ENCODE results near the gene UBAC1. TPM values are rescaled to one million over a fixed set of nuclear protein-coding genes. Genes with fewer than 3 reads are reported as not detected.
A peak's percentile ranks its signal among the peaks of the same experiment; 100 is the strongest.
"Not testable (repeated sequence)": the region's sequence is repeated elsewhere in the genome, so short reads cannot be mapped to it uniquely, and the experiment has no call there.

The UBAC1 gene
- total RNA-seq, 1 experiment from 2014 or later, result 60.6 TPM

DNA sequence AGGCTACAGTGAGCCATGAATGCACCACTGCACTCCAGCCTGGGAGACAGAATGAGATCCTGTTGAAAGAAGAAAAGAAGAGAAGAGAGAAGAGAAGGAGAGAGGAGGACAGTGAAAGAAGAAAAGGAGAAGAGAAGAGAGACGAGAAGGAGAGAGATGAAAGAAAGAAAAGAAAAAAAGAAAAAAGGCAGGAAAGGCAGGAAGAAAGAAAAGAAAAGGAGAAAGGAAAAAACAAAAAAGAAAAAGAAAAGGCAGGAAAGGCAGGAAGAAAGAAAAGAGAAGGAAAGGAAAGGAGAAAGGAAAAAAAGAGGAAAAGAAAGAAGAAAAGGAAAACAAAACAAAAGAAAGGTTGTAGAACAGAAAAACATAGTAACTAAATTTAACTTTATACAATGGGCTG, 68.1 kb downstream of the UBAC1 start:
- no peaks in the 10 kb centered on the region for H3K27me3 ChIP-seq
- H3K27ac ChIP-seq, result no peak overlapping the region
- peaks cover 5% of the 10 kb centered on the region; the same call in 1 of the 2 replicates for H3K36me3 ChIP-seq
- H3K4me1 ChIP-seq, result no peaks in the 10 kb centered on the region
- H3K9me3 ChIP-seq (replicated peaks), result peaks cover 19% of the 10 kb centered on the region
- no peak overlapping the region for H3K4me3 ChIP-seq
- no peak for DNase-seq

GRCh38 chr9:135892327-135892726, 68.8 kb downstream of the UBAC1 start:
- not testable (repeated sequence) for H3K4me3 ChIP-seq, H3K27me3 ChIP-seq, H3K36me3 ChIP-seq, DNase-seq, H3K27ac ChIP-seq, H3K4me1 ChIP-seq
- peaks cover 12% of the 10 kb centered on the region for H3K9me3 ChIP-seq (replicated peaks)

DNA sequence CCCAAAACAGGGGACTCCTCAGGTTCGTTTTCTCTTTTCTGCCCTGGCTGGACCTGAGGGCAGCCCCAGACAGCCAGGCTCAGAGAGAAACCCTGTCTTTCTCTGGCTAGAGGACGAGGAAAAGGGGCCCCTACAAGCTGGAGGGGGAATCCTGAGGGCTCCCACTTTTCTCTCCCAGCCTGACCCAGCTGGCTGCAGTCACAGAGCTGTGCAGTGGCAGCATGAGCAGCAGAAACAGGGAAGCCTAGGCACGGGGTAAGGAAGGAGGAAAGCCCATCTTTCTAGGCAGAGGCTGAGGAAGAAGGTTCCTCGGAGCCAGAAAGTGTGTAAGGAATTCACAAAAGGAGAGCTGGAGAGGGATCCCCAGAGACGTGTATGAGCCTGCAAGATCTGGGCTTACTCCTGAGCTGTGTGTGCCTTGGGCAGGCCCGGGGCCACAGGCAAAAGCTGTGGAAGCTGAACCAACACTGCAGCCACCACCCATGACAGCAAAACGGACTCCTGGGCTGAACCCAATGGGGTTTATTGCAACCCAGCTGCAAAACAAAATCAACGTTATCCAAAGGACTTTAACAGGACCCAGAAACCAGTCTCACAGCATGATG, 70.0 kb downstream of the UBAC1 start:
- DNase-seq, result no peak
- Histone ChIP-seq H3K36me3 (no peaks in the 10 kb centered on the region; the same call in 1 of the 2 replicates), H3K27ac (no peak overlapping the region), H3K9me3 (replicated peaks) (peaks cover 12% of the 10 kb centered on the region), H3K4me1 (peaks cover 8% of the 10 kb centered on the region; the same call in 1 of the 2 replicates), H3K27me3 (no peaks in the 10 kb centered on the region), H3K4me3 (no peak overlapping the region)

- H3K27ac ChIP-seq, result no peak overlapping the region
- peaks cover 10% of the 10 kb centered on the region for H3K4me1 ChIP-seq
- peaks cover 10% of the 10 kb centered on the region for H3K9me3 ChIP-seq (replicated peaks)
- no peak for DNase-seq
- no peaks in the 10 kb centered on the region for H3K27me3 ChIP-seq
- H3K36me3 ChIP-seq, result no peaks in the 10 kb centered on the region; the same call in 1 of the 2 replicates
- no peak overlapping the region for H3K4me3 ChIP-seq
These were observed 70.8 kb downstream of the UBAC1 start for GRCh38 chr9:135890190-135891026.

DNA sequence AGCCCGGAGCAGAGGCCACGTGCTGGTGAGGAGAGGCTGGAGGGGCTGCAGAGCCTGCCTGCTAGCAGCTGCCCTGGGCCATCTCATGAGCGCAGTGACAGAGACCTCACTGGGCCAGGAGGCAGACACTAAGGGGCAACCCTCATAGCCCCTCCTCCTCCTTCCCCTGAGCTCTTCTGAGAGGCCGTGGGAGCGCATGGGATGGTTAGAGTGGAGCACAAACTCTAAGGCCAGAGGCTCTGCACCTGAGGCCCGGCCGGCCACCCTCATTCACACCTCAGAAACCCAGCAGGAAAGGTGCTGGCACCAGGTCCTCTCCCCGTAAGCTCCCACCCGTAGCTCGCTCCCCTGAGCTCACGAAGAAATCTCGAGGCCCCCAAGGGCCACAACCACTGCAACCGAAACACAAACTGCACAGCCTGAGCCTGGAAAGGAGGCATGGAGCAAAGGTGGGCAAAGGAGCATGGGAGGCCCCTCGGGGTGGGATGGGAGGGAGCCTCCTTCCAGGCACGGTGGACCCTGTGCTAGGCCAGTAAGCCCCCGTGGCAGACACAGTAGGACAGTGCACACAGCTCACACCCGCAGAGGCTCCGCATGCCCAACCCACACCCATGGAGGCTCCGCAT, 71.5 kb downstream of the UBAC1 start:
- peaks cover 18% of the 10 kb centered on the region for H3K4me1 ChIP-seq
- peaks cover 3% of the 10 kb centered on the region; the same call in 1 of the 2 replicates for H3K9me3 ChIP-seq (replicated peaks)
- no peak for DNase-seq
- H3K4me3 ChIP-seq, result no peak overlapping the region
- no peak overlapping the region for H3K27ac ChIP-seq
- no peaks in the 10 kb centered on the region; the same call in 1 of the 2 replicates for H3K36me3 ChIP-seq
- no peaks in the 10 kb centered on the region for H3K27me3 ChIP-seq

- H3K4me1 ChIP-seq, result peaks cover 25% of the 10 kb centered on the region
- H3K27me3 ChIP-seq, result no peaks in the 10 kb centered on the region
- no peak overlapping the region for H3K27ac ChIP-seq
- no peaks in the 10 kb centered on the region; the same call in 1 of the 2 replicates for H3K36me3 ChIP-seq
- H3K9me3 ChIP-seq (replicated peaks), result 0 out of 2 replicates have a peak, but pooled peaks cover 3% of the 10 kb centered on the region
- H3K4me3 ChIP-seq, result no peak overlapping the region
- DNase-seq, result no peak
These were observed 72.3 kb downstream of the UBAC1 start for GRCh38 chr9:135888766-135889394.

GRCh38 chr9:135888126-135888765, 72.9 kb downstream of the UBAC1 start:
- Histone ChIP-seq H3K4me1 (peaks cover 25% of the 10 kb centered on the region), H3K9me3 (replicated peaks) (no peaks in the 10 kb centered on the region), H3K36me3 (no peaks in the 10 kb centered on the region; the same call in 1 of the 2 replicates), H3K27me3 (no peaks in the 10 kb centered on the region), H3K27ac (no peak overlapping the region), H3K4me3 (no peak overlapping the region)
- no peak for DNase-seq

- no peak for DNase-seq
- no peaks in the 10 kb centered on the region for H3K27me3 ChIP-seq
- H3K27ac ChIP-seq, result no peak overlapping the region
- H3K9me3 ChIP-seq (replicated peaks), result no peaks in the 10 kb centered on the region
- H3K36me3 ChIP-seq, result no peaks in the 10 kb centered on the region; the same call in 1 of the 2 replicates
- peaks cover 25% of the 10 kb centered on the region for H3K4me1 ChIP-seq
- no peak overlapping the region for H3K4me3 ChIP-seq
These were observed 73.6 kb downstream of the UBAC1 start for GRCh38 chr9:135887585-135888050.

DNA sequence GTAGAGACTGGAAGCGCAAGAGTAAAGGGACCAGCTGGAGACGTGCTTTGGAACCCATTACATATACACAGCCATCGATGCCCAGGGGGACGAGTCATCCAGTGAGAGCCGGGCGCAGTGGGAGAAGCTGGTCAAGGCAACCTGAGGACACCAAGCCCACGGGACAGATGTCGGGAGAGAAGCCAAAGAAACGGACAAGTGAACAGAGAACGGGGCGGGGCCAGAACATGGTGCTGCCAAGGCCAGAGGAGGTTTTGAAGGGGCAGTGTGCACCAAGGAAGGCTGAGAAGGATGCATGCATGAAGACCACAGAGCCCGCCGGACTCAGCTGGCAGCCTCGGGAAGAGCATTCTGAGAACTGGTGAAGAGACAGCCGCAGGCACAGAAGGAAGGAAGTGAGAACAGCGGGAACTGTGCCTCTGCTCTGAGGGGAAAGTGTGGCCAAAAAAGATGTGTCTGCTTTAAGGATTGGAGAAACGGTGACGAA, 74.1 kb downstream of the UBAC1 start:
- Histone ChIP-seq H3K36me3 (no peaks in the 10 kb centered on the region; the same call in 1 of the 2 replicates), H3K4me3 (no peak overlapping the region), H3K27ac (no peak overlapping the region), H3K27me3 (no peaks in the 10 kb centered on the region), H3K4me1 (peaks cover 25% of the 10 kb centered on the region), H3K9me3 (replicated peaks) (no peaks in the 10 kb centered on the region)
- peak; percentile 54 to 60 for DNase-seq

DNA sequence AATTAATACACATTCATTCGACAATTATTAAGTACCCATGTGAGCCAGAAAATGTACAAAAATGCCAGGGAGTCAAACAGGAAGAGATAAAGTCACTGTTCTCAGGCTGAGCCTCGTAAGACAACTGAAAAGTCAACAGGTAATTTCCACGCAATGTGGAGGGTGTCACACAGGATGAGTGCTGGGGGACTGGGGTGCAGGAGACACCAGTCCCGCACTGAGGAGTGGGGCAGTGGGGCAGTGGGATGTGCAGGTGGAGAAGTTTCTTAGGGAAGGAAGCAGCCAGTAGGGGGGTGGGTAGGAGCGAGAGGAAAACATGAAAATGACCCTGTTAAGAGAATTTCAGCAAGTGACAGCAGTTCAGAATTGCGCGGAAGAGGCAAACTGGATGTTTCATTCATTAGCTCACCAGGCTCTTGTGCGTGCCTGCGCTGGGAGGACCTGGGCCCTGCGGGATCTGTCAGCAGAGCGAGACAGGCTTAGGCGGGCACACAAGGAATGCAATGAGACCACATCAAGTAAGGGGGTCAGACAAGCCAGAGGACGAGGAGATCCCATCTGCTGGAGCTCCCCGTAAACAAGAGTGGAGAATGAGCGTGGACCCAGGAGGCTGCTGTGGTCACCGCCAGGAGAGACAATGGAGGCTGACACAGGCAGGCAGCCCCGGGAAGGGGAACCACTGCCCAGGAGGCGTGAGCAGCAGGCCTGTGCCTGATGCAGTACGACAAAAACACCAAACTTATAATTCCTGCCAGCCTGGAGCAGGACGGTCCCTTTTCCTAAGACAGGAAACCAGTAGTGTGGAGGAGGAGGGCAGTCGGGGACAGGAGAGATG, 74.8 kb downstream of the UBAC1 start:
- Histone ChIP-seq H3K27ac (no peak overlapping the region), H3K4me1 (peaks cover 25% of the 10 kb centered on the region), H3K27me3 (no peaks in the 10 kb centered on the region), H3K9me3 (replicated peaks) (no peaks in the 10 kb centered on the region), H3K4me3 (no peak overlapping the region), H3K36me3 (peaks cover 1% of the 10 kb centered on the region; the same call in 1 of the 2 replicates)
- DNase-seq, result peak in 1 of 2 experiments; percentile 28

DNA sequence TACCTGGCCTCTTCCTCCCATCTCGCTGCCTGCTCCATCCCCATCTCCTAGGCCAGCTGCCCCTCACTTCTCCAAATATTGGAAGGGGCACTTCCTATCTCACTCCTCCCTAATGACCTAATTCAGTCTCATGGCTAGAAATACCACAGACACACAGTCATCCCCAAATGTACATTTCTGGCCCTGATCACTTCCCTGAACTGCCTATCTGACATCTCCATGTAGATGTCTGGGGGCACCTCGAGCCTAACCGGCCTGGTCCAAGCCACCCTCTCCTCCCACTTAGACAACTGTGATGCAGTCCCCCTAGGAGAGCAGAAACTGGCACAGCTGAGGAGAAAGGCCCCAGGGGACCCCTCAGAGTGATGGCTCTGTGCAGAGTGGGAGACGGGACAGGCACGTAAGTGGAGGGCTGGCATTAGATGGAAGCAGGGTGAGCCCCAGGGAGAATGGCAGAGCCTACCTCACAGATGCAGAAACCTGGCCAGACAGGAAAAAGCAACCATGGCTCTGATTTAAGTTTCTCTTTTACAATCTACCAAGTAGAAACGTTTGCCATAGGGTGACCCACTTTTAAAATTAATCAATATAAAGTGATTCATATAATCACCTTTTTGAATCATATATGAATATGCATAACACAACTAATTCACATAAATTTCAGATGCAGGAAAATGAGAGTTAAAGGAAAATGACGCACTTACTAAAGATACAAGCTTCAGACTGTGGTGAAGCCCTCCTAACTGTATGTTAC, 75.9 kb downstream of the UBAC1 start:
- Histone ChIP-seq H3K27ac (no peak overlapping the region), H3K36me3 (peaks cover 3% of the 10 kb centered on the region; the same call in 1 of the 2 replicates), H3K4me3 (no peak overlapping the region), H3K27me3 (no peaks in the 10 kb centered on the region), H3K4me1 (peaks cover 25% of the 10 kb centered on the region), H3K9me3 (replicated peaks) (no peaks in the 10 kb centered on the region)
- DNase-seq, result no peak

GRCh38 chr9:135884328-135885035, 76.7 kb downstream of the UBAC1 start:
- no peaks in the 10 kb centered on the region for H3K27me3 ChIP-seq
- no peak overlapping the region for H3K27ac ChIP-seq
- peaks cover 25% of the 10 kb centered on the region for H3K4me1 ChIP-seq
- H3K9me3 ChIP-seq (replicated peaks), result no peaks in the 10 kb centered on the region
- H3K4me3 ChIP-seq, result no peak overlapping the region
- peaks cover 3% of the 10 kb centered on the region; the same call in 1 of the 2 replicates for H3K36me3 ChIP-seq
- DNase-seq, result no peak

All from SJCRH30 (cell line).